ENCODE results near the gene GABBR2. TPM values are rescaled to one million over a fixed set of nuclear protein-coding genes. Genes with fewer than 3 reads are reported as not detected.

The GABBR2 gene
- total RNA-seq, 3 donors from 2014 or later: not detected

- Histone ChIP-seq H3K36me3 (no peaks in the 10 kb centered on the region), H3K4me3 (no peak overlapping the region), H3K4me1 (no peaks in the 10 kb centered on the region), H3K9me3 (no peaks in the 10 kb centered on the region), H3K27me3 (no peaks in the 10 kb centered on the region), H3K27ac (no peak overlapping the region)
- peak in 1 of 2 donors; percentile 5 for DNase-seq (ENCODE audit: low spot score in 2 of 2)
- TF ChIP-seq CTCF (IDR thresholded peaks at IDR 0.05) (no peak), POLR2A (IDR thresholded peaks at IDR 0.05) (no peak), POLR2AphosphoS5 (IDR thresholded peaks at IDR 0.05) (no peak)
- intact Hi-C loops (cut with DNase I; ENCODE audit: low total_unique reads): no loop called here
Observed at GRCh38 chr9:98326459-98327248, 382.1 kb downstream of the GABBR2 start.

GRCh38 chr9:98324801-98325200, 383.9 kb downstream of the GABBR2 start:
- no peaks in the 10 kb centered on the region for H3K4me1 ChIP-seq
- no peaks in the 10 kb centered on the region for H3K27me3 ChIP-seq
- DNase-seq (ENCODE audit: low spot score in 2 of 2): no peak
- H3K36me3 ChIP-seq: no peaks in the 10 kb centered on the region
- intact Hi-C loops (cut with DNase I; ENCODE audit: low total_unique reads): no loop called here
- H3K27ac ChIP-seq: no peak overlapping the region
- H3K9me3 ChIP-seq: no peaks in the 10 kb centered on the region
- no peak for TF ChIP-seq POLR2AphosphoS5 (IDR thresholded peaks at IDR 0.05)
- no peak overlapping the region for H3K4me3 ChIP-seq

- TF ChIP-seq POLR2A (IDR thresholded peaks at IDR 0.05) (no peak), CTCF (IDR thresholded peaks at IDR 0.05) (no peak), POLR2AphosphoS5 (IDR thresholded peaks at IDR 0.05) (no peak)
- Histone ChIP-seq H3K36me3 (no peaks in the 10 kb centered on the region), H3K27me3 (no peaks in the 10 kb centered on the region), H3K4me1 (no peaks in the 10 kb centered on the region), H3K9me3 (no peaks in the 10 kb centered on the region), H3K4me3 (no peak overlapping the region), H3K27ac (no peak overlapping the region)
- no peak for DNase-seq (ENCODE audit: low spot score in 2 of 2)
- intact Hi-C loops (cut with DNase I; ENCODE audit: low total_unique reads): no loop called here
Observed at GRCh38 chr9:98323831-98324135, 385.0 kb downstream of the GABBR2 start.

GRCh38 chr9:98323051-98323830, 385.5 kb downstream of the GABBR2 start:
- no peak overlapping the region for H3K4me3 ChIP-seq
- DNase-seq (ENCODE audit: low spot score in 2 of 2): peak in 1 of 2 donors; percentile 36
- intact Hi-C loops (cut with DNase I; ENCODE audit: low total_unique reads): no loop called here
- H3K27ac ChIP-seq: no peak overlapping the region
- H3K4me1 ChIP-seq: no peaks in the 10 kb centered on the region
- H3K9me3 ChIP-seq: no peaks in the 10 kb centered on the region
- no peaks in the 10 kb centered on the region for H3K27me3 ChIP-seq
- TF ChIP-seq POLR2AphosphoS5 (IDR thresholded peaks at IDR 0.05): no peak
- no peak for TF ChIP-seq CTCF (IDR thresholded peaks at IDR 0.05)
- TF ChIP-seq POLR2A (IDR thresholded peaks at IDR 0.05): no peak
- H3K36me3 ChIP-seq: no peaks in the 10 kb centered on the region

DNA sequence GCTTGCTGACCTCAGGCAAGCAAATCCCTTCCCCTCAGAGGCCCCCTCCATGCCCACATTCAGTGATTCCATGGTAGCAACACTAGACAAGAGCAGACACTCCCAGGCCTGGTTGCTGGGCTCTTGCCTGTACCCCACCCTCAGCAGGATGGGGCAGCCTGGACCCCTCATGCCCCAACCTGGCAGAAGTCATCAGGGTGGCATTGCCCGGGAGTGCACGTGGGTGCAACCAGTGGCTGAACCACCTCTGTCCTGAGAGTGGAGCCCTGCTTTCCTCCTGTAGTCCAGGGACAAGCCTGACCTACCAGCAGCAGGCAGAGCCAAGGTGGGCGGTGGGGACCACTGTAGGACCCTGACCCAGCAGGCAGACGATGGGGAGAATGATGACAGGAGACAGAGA, 387.5 kb downstream of the GABBR2 start:
- H3K36me3 ChIP-seq: no peaks in the 10 kb centered on the region
- TF ChIP-seq CTCF (IDR thresholded peaks at IDR 0.05): no peak
- no peak for TF ChIP-seq POLR2AphosphoS5 (IDR thresholded peaks at IDR 0.05)
- no peak for TF ChIP-seq POLR2A (IDR thresholded peaks at IDR 0.05)
- no peak overlapping the region for H3K27ac ChIP-seq
- H3K27me3 ChIP-seq: no peaks in the 10 kb centered on the region
- H3K4me3 ChIP-seq: no peak overlapping the region
- no peaks in the 10 kb centered on the region for H3K4me1 ChIP-seq
- intact Hi-C loops (cut with DNase I; ENCODE audit: low total_unique reads): no loop called here
- H3K9me3 ChIP-seq: no peaks in the 10 kb centered on the region
- DNase-seq (ENCODE audit: low spot score in 2 of 2): no peak

Data from breast epithelium (tissue), 4 donors.